GM18526 (cell line): ENCODE measurements around the gene VPS9D1.

Experiments used
- POLR2A ChIP-seq: IDR thresholded peaks from 3 replicates; pipeline ENCODE4 v1.6.1; 2011; ENCODE audit not compliant: insufficient read length; ENCODE audit errors: extremely low read depth

VPS9D1 gene, protein sequence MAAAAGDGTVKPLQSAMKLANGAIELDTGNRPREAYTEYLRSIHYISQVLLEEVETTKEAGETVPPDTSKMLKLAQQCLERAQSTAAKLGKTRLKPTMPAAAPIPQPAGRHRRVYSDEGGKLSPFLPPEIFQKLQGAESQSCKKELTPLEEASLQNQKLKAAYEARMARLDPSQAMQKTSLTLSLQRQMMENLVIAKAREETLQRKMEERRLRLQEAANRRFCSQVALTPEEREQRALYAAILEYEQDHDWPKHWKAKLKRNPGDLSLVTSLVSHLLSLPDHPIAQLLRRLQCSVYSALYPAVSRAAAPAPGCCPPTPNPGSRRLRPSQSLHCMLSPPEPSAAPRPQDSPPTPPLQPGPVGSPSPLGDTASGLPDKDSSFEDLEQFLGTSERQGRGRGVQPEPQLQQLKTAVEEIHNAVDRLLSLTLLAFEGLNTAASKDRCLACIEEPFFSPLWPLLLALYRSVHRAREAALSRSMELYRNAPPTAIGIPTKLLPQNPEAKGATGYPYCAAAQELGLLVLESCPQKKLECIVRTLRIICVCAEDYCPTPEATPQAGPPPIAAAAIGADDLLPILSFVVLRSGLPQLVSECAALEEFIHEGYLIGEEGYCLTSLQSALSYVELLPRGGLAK

GRCh38 chr16:89720813-89721545 is at the start of gene VPS9D1, which contains the start of gene ZNF276:
Gene VPS9D1 (minus strand): TSS chr16:89720898. CDS start chr16:89720861, 37 bp downstream.
Gene ZNF276 (plus strand): TSS chr16:89721537. CDS start chr16:89721641, 104 bp downstream.
- peak; percentile 30 for TF ChIP-seq POLR2A

- no peak for TF ChIP-seq POLR2A
Measured at GRCh38 chr16:89770367-89770766, 49.7 kb upstream of the VPS9D1 start.

- TF ChIP-seq POLR2A = no peak
Measured at GRCh38 chr16:89765292-89765830, 44.7 kb upstream of the VPS9D1 start.

DNA sequence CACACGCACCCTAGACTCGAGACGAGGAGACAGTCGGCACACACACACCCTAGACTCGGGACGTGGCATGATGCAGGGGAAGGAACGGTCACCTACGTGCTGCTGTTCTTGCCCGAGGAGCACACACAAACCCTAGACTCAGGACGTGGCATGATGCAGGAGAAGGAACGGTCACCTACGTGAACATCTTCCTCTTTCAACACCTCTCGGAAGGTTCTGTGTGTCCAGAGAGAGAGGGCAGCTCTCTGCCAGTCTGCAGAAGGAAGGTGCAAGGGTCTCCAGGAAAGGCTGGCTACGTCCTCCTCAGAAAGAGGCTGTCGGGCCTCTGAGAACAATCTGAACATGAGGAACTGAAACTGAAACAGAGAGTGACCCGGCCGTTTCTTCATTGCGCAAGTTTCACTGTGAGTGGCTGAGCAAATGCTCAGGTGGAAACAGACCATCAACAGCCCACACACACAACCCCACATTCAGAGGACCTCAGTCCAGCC is 44.1 kb upstream of the VPS9D1 start:
- peak; percentile 56 for TF ChIP-seq POLR2A

- TF ChIP-seq POLR2A = no peak
Measured at GRCh38 chr16:89761304-89761922, 40.7 kb upstream of the VPS9D1 start.

DNA sequence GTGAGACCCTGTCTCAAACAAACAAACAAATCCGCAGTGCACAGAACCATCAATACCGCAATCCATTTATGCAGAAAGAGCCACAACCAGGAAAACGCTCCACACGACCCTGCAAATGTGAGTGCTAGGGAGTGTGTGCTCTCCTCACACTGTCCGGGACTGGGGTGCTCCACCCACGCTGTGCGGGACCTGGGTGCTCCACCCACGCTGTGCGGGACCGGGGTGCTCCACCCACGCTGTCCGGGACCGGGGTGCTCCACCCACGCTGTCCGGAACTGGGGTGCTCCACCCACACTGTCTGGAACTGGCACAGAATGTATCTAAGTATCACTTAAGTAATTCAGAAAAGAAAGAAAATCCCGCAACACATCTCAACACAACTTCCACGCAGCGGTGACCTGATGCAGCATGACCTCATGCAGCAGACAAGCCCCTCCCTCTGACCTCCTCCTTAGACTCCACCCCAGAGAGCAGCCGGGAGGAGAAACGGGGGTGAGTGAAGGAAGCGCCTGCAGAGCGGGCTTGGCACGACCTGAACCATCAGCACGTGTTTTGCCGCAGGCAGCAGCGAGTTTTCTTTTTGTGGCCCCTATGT is 39.1 kb upstream of the VPS9D1 start:
- no peak for TF ChIP-seq POLR2A

- TF ChIP-seq POLR2A = no peak
Measured at GRCh38 chr16:89749637-89750036, 28.9 kb upstream of the VPS9D1 start.

- TF ChIP-seq POLR2A = no peak
Measured at GRCh38 chr16:89748921-89749320, 28.2 kb upstream of the VPS9D1 start.

- TF ChIP-seq POLR2A = no peak
Measured at GRCh38 chr16:89748076-89748475, 27.4 kb upstream of the VPS9D1 start.

GRCh38 chr16:89746043-89746442 is 25.3 kb upstream of the VPS9D1 start:
- TF ChIP-seq POLR2A = no peak

DNA sequence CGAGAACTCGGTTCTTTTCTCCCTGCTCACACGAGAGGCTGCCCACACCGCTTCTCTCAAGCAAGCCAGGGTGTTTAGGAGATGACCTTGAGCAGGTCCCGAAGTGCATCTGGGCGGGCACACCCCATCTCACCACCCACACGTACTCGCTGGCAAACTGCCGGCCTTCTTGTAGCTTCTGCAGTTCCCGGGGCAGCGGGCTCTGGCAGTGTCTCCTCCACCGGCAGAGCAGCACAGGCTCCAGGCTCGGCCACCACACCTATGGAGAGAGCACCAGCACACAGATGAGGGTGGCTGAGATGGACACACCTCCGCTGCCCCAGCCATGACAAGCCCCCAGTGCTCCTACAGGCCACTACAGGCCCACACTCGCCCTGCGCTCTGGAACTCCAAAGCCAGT is 24.1 kb upstream of the VPS9D1 start:
- no peak for TF ChIP-seq POLR2A

DNA sequence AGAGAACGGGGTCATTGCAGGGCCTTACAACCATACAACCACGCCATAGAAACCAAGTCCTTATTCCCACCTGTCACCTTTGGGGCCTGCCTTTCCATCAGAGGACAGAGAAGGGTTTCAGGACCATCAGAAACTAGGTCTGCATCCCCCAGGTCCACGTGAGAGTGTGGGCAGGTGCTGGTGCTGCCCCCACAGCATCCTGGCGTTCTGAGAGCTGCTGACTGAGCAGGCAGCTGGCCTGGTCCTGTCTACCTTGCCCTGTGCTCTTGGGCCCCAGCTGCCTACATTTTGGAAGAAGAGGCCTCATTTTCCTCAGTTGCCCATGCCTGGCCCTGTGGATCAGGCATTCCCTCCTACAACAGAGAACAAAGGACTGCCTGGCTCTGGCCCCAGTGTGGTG is 22.2 kb upstream of the VPS9D1 start:
- no peak for TF ChIP-seq POLR2A

GRCh38 chr16:89741342-89742014 is 20.8 kb upstream of the VPS9D1 start:
- TF ChIP-seq POLR2A = no peak

GRCh38 chr16:89739383-89739782 is 18.7 kb upstream of the VPS9D1 start:
- no peak for TF ChIP-seq POLR2A

DNA sequence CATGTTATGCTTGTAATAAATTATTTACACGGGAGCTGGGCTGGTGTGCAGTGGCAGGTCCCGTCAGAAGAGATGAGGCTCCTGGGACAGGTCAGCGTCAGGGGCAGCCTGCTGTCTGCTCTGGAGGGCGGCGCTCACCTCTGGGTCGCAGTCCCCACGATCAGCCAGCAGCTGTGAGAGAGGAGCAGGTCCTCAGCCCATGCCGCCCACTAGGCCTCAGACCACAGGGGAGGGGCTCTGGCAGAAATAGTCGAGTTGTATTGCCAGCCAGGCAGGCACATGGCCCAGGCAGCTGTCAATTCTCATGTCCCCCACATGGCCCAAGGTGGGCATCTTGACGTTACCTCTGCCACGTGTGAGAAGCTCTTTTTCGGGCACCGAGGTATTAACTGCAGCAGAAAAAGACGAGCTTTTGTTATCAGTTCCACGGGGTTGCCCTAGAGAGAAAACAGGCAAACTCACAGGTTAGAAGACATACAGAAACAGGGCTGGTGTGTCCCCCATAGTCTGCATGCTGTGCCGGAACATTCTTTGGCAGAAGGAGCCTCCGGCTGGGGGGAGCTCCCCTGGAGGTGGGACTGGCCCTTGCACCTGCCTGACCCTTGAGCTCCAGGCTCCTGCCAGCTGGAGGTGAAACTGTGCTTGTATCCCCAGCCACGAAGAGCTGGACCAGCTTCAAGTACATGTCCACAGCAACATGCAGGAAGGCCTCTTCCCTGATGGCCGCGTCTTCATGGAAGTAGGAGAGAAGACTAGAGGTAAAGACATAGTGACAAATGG is 18.0 kb upstream of the VPS9D1 start:
- TF ChIP-seq POLR2A = no peak
